Testis (tissue), 5 donors: ENCODE results near the gene KRTAP19-8. TPM values are rescaled to one million over a fixed set of nuclear protein-coding genes. Genes with fewer than 3 reads are reported as not detected.
A peak's percentile ranks its signal among the peaks of the same experiment; 100 is the strongest.

Experiments
- DNase-seq: peaks from one replicate; pipeline ENCODE4 v3.0.0-alpha.2; 2019
- H3K27ac ChIP-seq, 2 donors: fragments of 200-600 bp; sonication (generic); one replicate each; pipeline ENCODE4 v1.5.1; 2019
- H3K27me3 ChIP-seq: fragments of 200-600 bp; sonication (generic); one replicate; pipeline ENCODE4 v1.5.1; 2019
- H3K36me3 ChIP-seq: fragments of 200-600 bp; sonication (generic); one replicate; pipeline ENCODE4 v1.5.1; 2017; ENCODE audit warnings: low read depth; ENCODE audit errors: missing control alignments
- H3K4me1 ChIP-seq: fragments of 200-600 bp; sonication (generic); one replicate; pipeline ENCODE4 v1.5.1; 2019
- H3K4me3 ChIP-seq, 2 donors: fragments of 200-600 bp; sonication (generic); one replicate each; pipeline ENCODE4 v1.5.1; 2017 to 2019
- H3K9me3 ChIP-seq: fragments of 200-600 bp; sonication (generic); one replicate; pipeline ENCODE4 v1.5.1; 2017
- CTCF ChIP-seq, 3 experiments: fragments of 450-650 bp in 2 of 3; fragments of 200-600 bp in 1 of 3; sonication (generic) in 1 of 3; IDR thresholded peaks; one replicate each; pipeline ENCODE4 v1.5.1; 2016 to 2019; ENCODE audit warnings: antibody characterized with exemption in 3 of 3, mild to moderate bottlenecking in 2 of 3, moderate library complexity in 1 of 3
- POLR2A ChIP-seq: fragments of 450-650 bp; IDR thresholded peaks from one replicate; pipeline ENCODE4 v1.6.1; 2017; ENCODE audit warnings: antibody characterized with exemption, mild to moderate bottlenecking, moderate library complexity
- WGBS, 2 donors: methylation state at CpG; one replicate each; pipeline ENCODE4 v1.1.5; 2018; 5-methylcytosine and 5-hydroxymethylcytosine counted together
- intact Hi-C: fragments of 100-400 bp; cut with DNase I; formaldehyde crosslinking; loops from one replicate; pipeline ENCODE4 v1.15.1; 2023; ENCODE audit warnings: low total_unique reads
- long read RNA-seq, 2 donors: transcript quantifications; one replicate each; lab custom pipeline, GENCODE V29; 2026
- polyA plus RNA-seq: library from polyadenylated mRNA; stranded (reverse); fragments of 350-450 nt; fragmentation: Illumina TruSeq; extraction: RNeasy Lipid Tissue Mini Kit (QIAGEN cat#74804); gene quantifications from one replicate; pipeline ENCODE4 v1.2.3, GENCODE V29; 2014; ENCODE audit warnings: low read depth, low replicate concordance; ENCODE audit not compliant: insufficient read depth
- total RNA-seq, 2 donors: library from RNA; depleted of rRNA; stranded (reverse); fragments of >200 nt; gene quantifications; one replicate each; pipeline ENCODE4 v1.2.3, GENCODE V29; 2016

The KRTAP19-8 gene, protein sequence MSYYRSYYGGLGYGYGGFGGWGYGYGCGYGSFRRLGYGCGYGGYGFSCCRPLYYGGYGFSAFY
- total RNA-seq (10 to 100 TPM in 1 of 2 donors, not detected in 1; 10.5 TPM), polyA plus RNA-seq (not detected)
- long read RNA-seq, donor 1: 0 reads
- long read RNA-seq, donor 2: 0 reads

DNA sequence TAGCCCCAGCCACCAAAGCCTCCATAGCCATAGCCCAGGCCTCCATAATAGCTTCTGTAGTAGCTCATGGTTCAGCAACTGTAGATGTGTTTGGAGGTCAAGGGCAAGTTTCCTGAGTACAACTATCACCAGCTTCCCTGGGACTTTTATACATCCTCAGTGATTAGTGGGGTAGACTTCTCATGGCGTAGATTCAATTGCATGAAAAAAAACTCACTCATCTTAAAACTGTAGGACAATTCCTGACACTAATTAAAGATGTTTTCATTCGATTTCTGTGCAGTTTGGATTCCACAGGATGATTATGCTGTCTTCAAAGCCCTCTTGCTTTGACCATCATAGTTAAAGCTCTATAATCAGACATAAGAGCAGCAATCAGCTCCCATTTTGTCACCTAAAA, at the start of gene KRTAP19-8:
Gene KRTAP19-8 (minus strand): TSS at position 101 of the 400 bp plus-strand sequence. CDS start 33 bp downstream, at position 68.
- H3K9me3 ChIP-seq: no peaks in the 10 kb centered on the region
- intact Hi-C loops: no loop called here

DNA sequence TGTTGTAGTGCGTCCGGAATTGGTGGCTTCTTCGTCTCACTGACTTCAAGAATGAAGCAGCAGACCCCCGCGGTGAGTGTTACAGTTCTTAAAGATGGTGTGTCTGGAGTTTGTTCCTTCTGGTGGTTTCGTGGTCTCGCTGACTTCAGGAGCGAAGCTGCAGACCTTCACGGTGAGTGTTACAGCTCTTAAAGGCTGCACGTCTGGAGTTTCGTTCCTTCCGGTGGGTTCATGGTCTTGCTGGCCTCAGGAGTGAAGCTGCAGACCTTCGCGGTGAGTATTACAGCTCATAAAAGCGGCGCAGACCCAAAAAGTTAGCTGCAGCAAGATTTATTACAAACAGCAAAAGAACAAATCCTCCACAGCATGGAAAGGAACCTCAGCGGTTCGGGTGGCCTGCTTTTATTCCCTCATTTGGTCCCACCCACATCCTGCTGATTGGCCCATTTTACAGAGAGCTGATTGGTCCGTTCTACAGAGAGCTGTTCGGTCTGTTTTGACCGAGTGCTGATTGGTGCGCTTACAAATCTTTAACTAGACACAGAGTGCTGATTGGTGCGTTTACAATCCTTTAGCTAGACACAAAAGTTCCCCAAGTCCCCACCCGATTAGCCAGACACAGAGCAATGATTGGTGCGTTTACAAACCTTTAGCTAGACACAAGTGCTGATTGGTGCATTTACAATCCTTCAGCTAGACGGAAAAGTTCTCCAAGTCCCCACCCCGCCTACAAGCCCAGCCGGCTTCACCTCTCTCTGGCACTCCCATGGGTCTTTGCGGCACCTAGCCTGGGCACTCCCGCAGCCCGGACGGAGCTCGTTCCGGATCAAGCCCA, 49.6 kb upstream of the KRTAP19-8 start:
- H3K4me1 ChIP-seq: no peaks in the 10 kb centered on the region
- WGBS, 2 donors: 61 to 65% methylated on average over 26 to 34 of the region's 34 CpGs
- DNase-seq: peak; percentile 88
- H3K4me3 ChIP-seq: peak overlapping the region; percentile 20 to 43
- H3K27ac ChIP-seq: no peak overlapping the region
- H3K27me3 ChIP-seq: no peaks in the 10 kb centered on the region
- intact Hi-C loops: loop anchor here (10.0 kb wide), 1 partner anchor 253 kb away; no protein-coding TSS in a partner anchor
- no peaks in the 10 kb centered on the region for H3K36me3 ChIP-seq
- no peak for TF ChIP-seq POLR2A
- TF ChIP-seq CTCF (IDR thresholded peaks at IDR 0.05): no peak
- H3K9me3 ChIP-seq: no peaks in the 10 kb centered on the region

More for the DNA sequence above, at the start of gene KRTAP19-8:
- WGBS, 2 donors: 75 to 82% methylated on average over 2 of the region's 2 CpGs
- Histone ChIP-seq H3K36me3 (no peaks in the 10 kb centered on the region), H3K27me3 (no peaks in the 10 kb centered on the region), H3K4me3 (no peak within 1 kb of the TSS), H3K27ac (no peak within 1 kb of the TSS), H3K4me1 (no peaks in the 10 kb centered on the region)
- DNase-seq: no peak
- no peak for TF ChIP-seq CTCF (IDR thresholded peaks at IDR 0.05)
- TF ChIP-seq POLR2A: no peak

DNA sequence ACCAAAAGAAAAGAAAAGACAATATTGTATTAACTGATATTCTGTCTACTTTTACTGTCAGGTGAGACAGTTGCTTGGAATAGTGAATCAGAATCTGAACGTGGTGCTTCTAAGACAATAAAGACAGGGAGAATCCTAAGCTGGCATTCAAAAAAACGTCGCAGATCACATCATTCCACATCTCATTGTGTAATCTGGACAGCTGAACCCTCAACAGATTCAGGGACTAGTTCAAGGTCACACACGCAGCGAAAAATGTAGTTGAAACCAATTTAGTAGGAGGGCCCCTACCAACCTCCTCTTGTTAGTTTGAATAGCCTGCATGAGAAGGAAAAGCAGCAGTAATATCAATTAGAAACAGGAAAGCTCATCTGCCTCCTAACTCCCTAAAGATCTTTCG, 46.4 kb upstream of the KRTAP19-8 start:
- Histone ChIP-seq H3K4me3 (no peak overlapping the region), H3K27me3 (no peaks in the 10 kb centered on the region), H3K4me1 (no peaks in the 10 kb centered on the region), H3K9me3 (no peaks in the 10 kb centered on the region), H3K36me3 (no peaks in the 10 kb centered on the region), H3K27ac (no peak overlapping the region)
- WGBS, 2 donors: 44 to 47% methylated on average over 6 of the region's 6 CpGs
- no peak for TF ChIP-seq CTCF (IDR thresholded peaks at IDR 0.05)
- TF ChIP-seq POLR2A: no peak
- intact Hi-C loops: loop anchor here (10.0 kb wide), 1 partner anchor 250 kb away; no protein-coding TSS in a partner anchor
- no peak for DNase-seq

DNA sequence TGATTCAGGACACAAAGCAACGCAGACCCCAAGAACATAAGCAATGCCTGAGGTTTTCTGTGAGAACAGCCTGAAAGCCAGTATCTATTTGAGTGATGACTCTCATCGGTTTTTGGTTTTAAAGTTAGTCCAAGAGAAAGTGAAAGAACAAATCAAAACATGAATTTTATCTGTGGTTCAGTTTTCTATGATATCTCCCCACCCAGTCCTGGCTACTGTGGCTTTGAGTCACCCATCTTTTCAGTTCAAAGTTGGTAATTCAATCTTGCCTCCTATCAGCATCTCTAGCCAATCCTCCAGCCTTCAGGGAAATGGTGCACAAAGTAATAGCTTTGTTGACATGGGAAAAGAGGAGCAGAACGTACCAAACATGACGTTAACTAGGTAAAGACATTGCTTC, 40.5 kb upstream of the KRTAP19-8 start:
- WGBS, 2 donors: 67 to 72% methylated on average over 4 of the region's 4 CpGs
- intact Hi-C loops: no loop called here
- Histone ChIP-seq H3K27me3 (no peaks in the 10 kb centered on the region), H3K9me3 (no peaks in the 10 kb centered on the region), H3K4me1 (no peaks in the 10 kb centered on the region), H3K36me3 (no peaks in the 10 kb centered on the region), H3K27ac (no peak overlapping the region), H3K4me3 (no peak overlapping the region)
- TF ChIP-seq CTCF (IDR thresholded peaks at IDR 0.05): no peak
- no peak for TF ChIP-seq POLR2A
- DNase-seq: no peak
